HG03521 (cell line): ENCODE results near the gene ADCYAP1R1.

Source experiments
- ATAC-seq: cut with Tn5 transposase; IDR thresholded peaks from one replicate; pipeline ENCODE4 v1.9.1; 2021; ENCODE audit warnings: mild to moderate bottlenecking, moderate library complexity; ENCODE audit not compliant: unreplicated experiment

Gene ADCYAP1R1

DNA sequence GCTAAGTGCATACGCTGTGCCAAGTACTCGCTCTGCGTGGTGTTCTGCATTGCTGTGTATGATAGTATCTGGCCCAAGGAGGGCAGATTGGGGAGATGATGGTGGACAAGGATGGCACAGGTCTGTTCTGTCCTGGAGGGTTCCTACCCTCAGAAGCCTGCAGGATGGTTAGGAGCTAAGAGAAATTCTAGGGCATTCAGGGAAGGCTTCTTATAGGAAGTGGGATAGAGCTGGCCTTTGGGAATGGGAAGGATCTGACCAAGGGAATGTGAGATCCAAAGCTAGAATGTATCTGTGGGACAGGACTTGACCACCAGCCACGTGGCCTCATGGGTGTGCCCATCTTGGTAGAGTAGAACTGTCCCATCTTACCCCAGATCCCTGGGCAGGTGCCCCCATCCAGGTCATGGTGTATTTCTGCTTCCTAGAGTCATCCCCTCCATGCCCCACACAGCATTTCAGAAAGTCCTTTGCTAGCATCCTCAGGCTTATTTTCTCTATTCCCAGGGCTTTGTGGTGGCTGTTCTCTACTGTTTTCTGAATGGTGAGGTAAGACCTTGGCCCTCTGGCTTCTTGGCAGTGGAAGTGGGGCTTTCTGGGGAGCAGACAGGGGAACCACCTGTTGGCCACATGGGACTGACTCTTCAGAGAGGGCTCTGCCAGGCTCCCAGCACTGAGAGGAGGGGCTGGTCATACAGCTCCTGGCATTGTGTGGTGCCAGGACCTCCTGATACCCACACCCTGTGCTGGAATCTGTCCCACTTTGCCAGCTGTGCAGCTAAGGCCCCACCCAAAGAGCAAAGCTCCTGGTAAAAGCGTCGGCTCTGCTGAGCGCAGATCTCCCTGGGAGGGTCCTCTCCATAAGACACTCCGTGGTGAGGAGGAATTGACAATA, 52.5 kb downstream of the ADCYAP1R1 start:
- ATAC-seq = no peak

DNA sequence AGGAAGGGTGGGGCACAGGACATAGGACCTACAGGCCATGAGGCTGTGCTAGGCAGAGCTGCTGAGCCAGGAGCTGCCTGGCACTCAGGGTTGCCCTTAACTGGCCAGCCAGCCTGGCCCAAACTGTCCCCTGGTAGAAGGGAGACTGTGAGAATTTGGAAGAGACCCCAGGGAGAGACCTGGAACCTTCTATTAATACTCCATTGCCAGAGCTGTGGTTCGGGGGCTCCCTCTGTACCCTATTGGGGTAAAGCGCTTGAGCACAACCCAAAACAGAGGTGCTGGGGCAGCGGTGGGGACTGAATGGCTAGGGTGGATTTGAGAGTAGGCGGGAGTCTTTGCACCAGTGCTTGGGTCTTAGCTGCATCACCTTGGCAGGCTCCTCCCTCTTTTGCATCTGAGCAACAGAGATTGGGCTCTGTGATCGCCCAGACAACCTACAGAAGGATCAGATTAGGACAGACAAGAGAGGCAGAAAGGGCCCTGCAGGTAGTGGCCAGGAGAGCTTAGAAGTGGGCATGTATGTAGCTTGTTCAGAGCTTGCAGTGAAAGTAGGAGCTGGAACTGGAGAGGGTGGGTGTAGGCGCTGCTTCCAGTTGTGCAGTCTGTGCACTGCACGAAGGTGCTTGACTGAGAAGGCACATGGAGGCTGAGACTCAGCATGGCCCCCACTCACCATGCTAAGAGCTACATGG, 53.3 kb downstream of the ADCYAP1R1 start:
- ATAC-seq = no peak

DNA sequence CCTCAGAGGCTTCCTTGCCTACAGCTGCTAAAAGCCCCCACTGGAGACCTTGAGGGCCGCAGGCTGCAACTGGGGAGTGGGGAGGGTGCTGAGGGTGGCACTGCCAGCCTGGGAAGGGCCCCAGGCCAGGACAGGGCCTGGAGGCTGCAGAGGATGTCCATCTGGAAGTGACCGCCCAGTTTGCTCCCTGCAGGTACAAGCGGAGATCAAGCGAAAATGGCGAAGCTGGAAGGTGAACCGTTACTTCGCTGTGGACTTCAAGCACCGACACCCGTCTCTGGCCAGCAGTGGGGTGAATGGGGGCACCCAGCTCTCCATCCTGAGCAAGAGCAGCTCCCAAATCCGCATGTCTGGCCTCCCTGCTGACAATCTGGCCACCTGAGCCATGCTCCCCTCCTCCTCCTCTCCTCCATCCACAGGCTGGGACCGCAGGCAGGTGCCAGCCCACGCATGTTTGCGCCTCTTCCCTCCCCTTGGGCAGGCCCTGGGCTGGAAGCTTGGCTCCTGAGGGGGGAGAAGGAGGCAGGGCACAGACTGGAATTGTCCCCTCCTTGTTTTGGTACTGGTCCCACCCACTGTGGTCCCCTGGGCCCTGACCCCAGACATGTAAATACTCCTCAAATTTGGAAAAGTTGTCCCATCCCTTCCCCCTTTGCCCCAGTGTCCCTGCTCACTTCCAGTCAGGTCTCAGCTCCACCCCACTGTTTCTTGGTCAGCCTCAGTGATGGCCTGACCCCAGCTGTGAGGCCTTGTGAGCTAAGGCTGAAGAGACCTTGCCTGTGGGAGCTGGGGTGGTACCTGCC, 54.4 kb downstream of the ADCYAP1R1 start:
- ATAC-seq = no peak

DNA sequence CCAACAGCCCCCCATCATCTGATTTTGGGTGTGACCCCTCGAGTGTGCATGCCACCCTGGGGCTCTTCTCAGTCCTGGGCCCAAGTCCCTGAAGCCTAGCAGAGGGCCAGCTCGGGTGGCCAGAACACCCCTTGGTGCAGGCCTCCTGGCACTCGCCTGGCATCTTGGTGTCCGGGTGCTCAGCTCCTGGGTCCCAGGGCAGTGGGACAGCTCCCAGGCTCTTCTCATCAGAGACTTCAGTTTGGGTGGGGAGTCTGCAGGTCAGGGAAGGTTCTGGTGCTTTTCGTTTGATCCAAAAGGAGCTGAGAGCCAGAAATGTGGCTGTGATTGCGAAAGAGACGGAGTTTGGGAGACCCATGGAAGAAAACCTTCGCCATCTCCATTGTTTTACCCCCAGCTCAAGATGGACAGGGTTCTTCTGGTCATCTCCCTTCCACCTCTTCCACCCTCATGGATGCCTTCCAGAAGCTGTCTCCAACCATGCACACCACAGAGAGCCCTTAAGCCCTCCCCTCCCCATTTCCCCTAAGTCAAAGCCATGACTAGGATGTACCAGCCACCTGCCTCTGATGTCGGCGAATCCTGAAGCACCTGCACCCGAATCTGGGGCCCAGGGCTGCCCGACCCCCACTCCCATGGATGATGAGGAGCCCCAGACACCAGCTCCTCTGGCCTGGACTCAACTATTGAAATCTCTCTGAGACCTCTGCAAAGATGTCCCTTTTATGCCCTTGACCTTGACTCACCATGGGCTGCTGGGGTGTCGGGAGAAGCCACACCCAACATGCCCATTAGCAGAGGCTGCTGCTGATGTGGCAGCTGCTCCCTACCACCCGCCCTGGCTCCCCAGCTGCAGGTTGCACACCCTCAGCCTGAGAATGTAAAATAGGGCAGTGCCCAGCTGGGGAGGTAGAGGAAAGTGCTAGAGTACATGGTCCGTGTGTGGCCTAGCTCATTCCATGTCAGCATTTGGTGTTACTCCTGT, 55.3 kb downstream of the ADCYAP1R1 start:
- ATAC-seq = no peak

DNA sequence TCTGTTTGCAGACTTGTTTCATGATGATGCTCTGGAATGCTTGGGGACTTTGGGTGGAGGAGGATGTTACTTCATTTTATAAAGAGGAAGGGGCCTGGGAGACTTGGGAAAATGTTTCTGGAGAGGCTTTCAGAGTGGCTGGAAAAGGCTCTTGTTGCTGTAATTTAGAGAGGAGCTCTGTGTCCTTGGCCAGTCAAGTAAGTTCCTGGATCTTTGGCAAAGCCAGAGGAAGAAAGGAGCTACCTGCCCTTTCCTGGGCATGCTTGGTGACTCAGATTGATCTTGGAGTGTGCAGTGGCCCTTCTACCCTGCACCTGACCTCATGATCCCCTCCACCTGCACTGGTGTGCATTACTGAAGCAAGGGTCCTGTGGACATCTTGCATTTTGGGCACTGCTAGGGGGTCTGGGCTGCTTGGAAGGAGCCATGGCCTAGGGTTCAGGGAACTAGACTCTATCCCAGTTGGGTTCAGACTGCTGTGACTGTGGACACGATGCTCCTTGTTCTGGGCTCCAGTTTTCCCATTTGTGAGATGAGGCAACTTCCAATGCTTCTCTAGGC, 56.1 kb downstream of the ADCYAP1R1 start:
- ATAC-seq = no peak

DNA sequence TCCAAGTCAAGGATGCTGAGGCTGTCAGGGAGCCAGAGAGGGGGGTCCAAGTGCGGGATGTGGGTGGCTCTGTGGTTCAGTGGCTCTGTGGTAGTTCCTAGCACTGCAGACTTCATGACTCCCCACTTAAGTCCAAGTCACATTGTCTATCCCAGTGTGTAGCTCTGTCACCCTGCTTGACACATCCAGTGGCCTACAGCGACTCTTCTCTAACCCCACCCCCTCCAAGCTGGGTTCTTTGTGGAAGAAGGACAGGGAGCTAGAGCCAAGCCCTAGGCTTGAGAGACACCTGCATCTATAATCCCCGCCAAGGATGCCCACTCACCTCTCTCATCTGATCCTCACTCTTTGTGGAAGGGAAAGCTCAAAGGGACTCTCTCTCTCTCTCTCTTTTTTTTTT, 57.6 kb downstream of the ADCYAP1R1 start:
- no peak for ATAC-seq

DNA sequence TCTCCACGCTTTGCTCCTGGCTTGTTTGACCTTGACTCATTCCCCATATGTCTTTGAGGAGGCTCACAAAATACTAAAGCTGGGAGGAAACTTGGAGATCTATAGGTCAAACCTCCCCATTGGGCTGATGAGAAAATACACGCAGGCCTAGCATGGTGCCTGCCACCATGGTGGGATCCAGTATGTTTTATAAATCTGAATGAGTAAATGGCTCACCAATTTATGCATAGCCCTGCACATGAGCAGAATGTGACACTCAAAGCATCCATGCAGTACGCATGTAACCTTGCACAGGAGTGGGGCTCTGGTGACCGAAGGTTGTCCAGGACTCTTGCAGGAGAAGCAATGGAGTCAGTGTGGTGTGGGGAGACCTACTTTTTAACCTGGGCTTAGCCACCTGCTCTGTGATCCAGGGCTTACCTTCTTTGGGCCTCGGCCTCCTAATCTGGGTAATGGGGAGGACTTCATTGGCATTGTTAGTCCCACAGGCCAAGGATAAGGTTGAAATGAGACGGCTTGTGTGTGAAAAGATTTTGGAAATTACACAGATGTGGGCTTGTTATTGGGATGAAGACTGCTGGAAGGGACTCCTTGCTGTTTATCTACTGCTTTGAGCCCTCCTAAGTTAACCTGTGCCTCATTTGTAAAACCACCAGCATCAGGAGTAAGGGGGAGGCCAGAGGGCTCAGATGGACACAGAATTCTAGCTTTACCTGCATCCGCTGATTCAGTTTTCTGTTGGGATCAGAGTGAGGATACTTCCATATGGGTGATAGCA, 58.4 kb downstream of the ADCYAP1R1 start:
- ATAC-seq = no peak

DNA sequence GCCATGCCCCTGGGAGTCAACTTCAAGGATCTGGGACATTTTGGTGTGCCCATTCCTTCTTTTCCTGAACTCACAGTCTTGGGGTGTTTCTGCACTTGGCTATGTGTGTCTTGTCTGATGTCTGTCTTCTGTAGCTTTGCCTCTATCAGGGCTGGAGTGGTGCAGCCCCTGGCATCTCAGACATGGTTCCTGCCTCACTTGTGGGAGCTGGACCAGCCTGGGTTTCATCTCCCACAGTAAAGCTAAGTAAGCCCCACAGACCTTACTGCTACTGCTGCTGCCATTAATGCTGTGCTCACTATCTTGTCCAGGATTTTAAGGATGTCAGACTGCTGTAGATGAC, 59.0 kb downstream of the ADCYAP1R1 start:
- ATAC-seq = no peak

DNA sequence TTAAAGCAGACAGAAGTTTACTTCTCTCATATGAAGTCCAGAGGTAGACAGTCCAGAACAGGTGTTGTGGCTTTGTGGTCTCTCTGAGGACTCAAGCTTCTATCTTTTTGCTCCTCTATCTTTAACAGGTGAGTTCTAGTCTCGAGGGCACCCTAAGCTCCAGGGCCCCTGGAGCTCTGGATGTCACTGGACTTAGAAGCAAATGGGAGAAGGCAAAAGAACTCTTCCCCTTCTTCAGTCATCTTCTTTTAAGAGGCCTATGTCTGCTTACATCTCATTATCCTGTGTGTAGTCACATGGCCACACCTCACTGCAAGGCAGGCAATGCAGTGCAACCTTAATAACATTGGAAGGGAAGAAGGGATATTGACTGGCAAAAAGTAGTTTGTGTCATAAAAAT, 61.6 kb downstream of the ADCYAP1R1 start:
- ATAC-seq = no peak

DNA sequence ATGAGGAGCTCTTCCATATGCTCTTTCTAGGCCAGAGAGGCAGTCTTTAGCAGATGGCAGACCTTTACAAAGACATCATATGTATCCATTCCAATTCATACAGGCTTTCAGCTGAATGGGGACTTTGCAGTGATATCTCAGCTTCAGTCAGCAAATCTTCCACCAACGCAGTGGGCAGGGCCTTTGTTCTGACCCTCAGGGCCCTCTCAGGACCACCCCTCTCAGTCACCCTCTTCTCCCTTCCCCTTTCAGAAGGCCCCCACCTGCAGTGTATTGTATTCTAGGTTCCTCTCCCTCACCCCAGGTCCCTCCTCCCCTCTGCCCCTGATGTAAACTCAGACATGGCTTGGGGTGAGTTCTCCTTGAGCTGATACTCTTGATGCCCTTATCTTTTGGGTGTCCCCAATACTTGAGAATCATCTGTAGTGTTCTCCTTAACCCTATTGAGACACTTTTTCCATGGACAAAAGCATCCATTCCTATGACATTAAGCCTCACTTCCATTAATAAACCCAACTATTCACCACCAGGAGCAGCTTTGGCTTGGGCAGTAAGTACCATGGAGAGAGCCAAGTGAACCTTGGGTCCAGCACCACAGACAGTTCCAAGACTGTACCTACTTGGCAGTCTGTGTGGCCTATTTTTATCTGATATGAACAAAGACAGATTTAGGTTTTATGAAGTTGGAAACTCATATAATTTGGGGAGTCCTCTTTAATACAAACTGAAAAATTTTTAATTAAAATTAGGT, 62.7 kb downstream of the ADCYAP1R1 start:
- ATAC-seq = no peak

DNA sequence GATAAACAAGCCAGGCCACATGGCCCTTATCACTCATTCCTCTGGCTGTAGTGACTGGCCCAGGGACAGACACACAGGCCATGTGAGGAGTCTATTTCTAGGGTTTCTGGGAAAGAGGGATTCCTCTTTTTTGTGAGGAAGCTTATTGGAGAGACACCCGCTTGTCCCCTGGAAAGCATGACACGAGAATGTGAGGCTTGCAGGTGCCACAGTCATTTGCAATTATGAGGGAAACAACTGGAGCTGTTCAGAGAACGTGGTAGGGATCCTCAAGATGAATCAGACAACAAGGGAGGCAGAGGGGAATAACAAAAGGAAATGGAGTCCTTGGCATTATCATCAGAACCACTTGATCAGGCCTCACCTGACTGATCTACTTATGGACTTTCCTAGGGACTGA, 64.5 kb downstream of the ADCYAP1R1 start:
- no peak for ATAC-seq

DNA sequence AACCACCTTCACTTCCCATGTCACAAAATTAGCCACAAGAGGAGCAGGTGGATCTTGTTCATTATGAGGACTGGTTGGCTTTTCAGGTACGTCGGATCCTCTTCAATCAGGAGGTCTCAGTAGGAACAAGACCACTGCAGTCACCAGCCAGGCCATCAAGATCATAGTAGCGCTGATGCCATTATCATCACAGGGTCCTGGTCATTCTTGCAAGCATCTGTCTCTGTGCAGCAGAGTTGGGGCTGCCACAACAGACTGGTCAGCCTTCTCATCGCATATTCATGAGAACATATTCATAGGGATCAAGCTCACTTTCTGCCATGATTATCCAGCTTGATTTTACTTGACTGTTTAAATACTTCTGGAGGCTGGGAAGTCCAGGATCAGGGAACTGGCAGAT, 67.1 kb downstream of the ADCYAP1R1 start:
- no peak for ATAC-seq

DNA sequence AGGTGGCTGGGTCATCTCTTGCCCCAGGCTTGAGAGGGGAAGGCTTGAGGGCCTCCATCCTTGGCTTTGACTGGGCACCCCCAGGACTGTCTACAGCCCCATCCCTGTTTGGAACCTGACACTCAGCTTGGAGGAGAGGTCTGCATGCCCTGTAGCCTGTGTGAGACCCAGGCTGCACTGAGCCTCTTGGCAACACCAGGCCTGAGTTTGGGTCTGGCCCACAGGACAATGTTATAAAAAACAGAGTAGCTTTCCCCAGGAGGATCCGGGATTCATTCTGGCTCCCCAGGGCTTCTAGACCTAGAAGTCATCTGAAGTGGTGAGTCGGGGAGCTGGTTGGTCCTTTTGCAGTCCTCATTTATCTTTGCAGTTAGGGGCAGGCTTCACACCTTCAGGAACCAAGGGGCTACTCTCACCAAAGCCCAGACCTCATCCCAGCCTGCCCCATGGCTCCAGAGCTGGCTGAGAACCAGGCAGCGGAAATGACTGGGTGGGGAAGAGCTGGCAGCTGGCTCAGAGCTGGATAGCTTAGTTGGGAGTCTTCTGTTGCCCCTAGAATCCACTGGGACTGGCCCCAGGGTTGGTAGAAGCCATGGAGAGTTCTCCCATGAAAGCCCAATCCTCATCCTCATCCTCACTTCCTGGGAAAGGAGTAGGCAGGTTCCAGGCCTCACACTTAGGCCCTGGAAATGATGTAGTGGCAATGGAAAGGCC, 68.8 kb downstream of the ADCYAP1R1 start:
- ATAC-seq = no peak

DNA sequence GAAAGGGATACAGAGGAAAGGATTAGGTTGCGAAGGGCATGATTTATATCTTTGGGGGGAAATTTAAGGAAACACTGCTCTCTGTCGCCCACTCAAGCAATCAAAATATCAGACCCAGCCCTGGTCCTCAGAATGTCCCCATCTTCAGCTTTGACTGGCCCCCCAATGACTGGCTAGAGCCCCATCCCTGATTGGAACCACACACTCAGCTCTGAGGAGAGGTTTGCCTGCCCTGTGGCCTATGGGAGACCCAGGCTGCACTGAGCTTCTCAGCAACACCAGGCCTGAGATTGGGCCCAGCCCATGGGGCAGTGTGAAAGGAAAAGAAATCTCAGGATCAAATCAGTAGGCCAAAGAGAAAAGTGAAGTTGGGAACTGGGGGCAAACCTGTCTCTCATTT, 69.5 kb downstream of the ADCYAP1R1 start:
- no peak for ATAC-seq

DNA sequence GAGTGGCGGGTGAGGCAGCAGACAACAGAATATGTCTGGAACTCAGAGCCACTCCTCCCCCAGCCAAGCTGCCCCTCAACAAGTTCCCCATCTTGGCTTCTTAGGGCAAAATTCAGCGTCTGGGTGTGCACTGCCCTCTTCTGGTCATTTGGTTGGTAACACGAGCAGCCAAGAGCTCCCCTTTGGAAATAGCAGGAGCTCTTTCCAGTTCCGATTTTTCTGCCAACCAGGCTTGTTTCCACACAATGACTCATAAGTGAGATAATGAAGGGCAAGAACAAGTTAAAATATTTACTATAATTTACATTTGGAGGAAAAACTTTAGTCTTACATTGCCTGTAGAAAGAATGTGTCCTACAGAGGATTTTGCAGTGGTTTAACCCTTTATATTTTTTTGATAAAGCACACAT, 70.5 kb downstream of the ADCYAP1R1 start:
- peak; percentile 89 for ATAC-seq

DNA sequence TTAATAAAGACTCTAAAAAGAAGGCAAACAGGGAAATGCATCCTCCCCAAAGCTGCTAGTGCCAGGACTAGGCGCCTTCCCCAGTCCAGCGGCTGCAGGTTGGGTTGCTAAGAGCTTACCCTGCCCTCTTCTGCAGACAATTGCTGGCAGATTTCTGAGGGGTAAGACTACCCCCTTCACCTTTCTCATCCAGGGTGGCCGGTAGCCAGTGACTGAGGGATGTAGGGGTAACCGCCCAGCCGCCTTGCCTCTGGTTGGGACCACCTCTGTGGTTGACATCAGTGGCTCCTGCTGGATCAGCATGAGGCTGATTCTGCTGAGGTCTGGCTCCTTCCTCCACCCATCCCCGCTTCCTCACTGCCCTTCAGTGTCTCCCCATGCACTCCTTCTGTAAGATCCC, 71.2 kb downstream of the ADCYAP1R1 start:
- no peak for ATAC-seq

DNA sequence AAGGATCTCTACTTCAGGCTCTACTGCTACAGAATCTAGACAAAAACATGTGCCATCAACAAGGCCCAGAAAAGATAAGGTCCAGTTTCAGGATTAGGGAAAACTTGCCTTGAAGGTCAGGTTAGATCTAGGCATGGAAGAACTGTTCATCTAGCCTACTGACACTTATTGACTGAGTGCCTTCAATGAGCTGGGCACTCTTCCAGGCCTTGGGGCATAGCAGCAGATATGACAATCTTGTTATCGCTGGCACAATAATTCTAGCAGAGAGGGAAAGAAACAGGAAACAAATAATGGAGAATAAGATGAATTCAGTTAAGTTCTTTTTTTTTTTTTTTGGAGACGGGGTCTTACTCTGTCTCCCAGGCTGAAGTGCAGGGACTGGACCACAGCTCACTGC, 71.6 kb downstream of the ADCYAP1R1 start:
- no peak for ATAC-seq

DNA sequence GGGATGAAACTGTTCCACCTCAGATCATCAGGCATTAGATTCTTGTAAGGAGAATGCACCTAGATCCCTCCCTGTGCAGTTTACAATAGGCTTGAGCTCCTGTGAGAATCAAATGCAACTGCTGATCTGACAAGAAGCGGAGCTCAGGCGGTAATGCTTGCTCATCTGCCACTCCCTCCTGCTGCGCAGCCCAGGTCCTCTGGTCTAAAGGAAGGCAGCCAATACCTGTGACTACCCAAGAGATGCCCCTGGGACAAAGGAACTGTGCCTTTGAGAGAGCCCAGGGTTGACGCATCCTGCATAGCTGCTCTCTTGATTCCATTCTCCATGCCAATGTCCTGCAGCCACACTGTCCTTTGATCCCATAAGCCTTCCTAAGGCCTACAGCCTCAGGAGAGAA, 73.1 kb downstream of the ADCYAP1R1 start:
- no peak for ATAC-seq
